ENCODE data around the gene ERFE. TPM values are rescaled to one million over a fixed set of nuclear protein-coding genes. Genes with fewer than 3 reads are reported as not detected.

Gene ERFE
- total and polyA plus RNA-seq, 9 of the 15 experiments (the other 6 are each of a cell fraction or from before 2014, with no cell fraction given), result 0.55 to 8.2 (median 3.7) TPM

GRCh38 chr2:238202326-238203093 lies 43.7 kb downstream of the ERFE start:
- ATAC-seq, result no peak
- BruUV-seq (replicated peaks), result TSS peak; percentile 41
- H4K20me1 ChIP-seq (replicated peaks; ENCODE audit: control insufficient read depth, insufficient read depth, low read length), result 0 out of 2 replicates have a peak, but pooled peaks cover 17% of the 10 kb centered on the region
- H3K27ac ChIP-seq (ENCODE audit: extremely low read depth, low read depth, low read length), result peak overlapping the region; percentile 78
- H3K4me2 ChIP-seq (ENCODE audit: insufficient read depth, low read length), result peak overlapping the region; percentile 76
- intact Hi-C loops (cut with micrococcal nuclease), result no loop called here
- 3% methylated on average over 25 of the region's 27 CpGs for WGBS (ENCODE audit: insufficient coverage, low coverage, missing lambda C conversion rate)
- H3K9ac ChIP-seq (ENCODE audit: insufficient read depth in 1 of 2, low read depth in 2 of 2, low read length in 2 of 2), result peak overlapping the region; percentile 64 to 92
- peak overlapping the region; percentile 79 for H3K4me3 ChIP-seq
- H3K4me1 ChIP-seq (replicated peaks in 1 of 2; ENCODE audit: control insufficient read depth in 2 of 2, insufficient read depth in 2 of 2, low read length in 2 of 2), result peaks cover 12 to 17% of the 10 kb centered on the region in 2 experiments; a peak in 4 of 5 replicates
- FAIRE-seq, result peak; percentile 51
- ChIA-PET CTCF (ENCODE audit: low intra/inter-chr PET ratio) (no interaction called here), POLR2A (interaction anchor here (0.7 to 1.4 kb wide), 6 partner anchors 10 to 34 kb away, joined by 3 to 6 read pairs (median 4); no protein-coding TSS in a partner anchor)
- in situ Hi-C loops (cut with MboI), result no loop called here
- 0 out of 3 replicates have a peak, but pooled peaks cover 3% of the 10 kb centered on the region for H3K36me3 ChIP-seq (ENCODE audit: control insufficient read depth, insufficient read depth, low read length)
- no peaks in the 10 kb centered on the region for H3K9me1 ChIP-seq (ENCODE audit: control insufficient read depth, insufficient read depth, low read length)
- H3K9me3 ChIP-seq (replicated peaks; ENCODE audit: control insufficient read depth, insufficient read depth, low read depth, low read length), result peaks cover 3% of the 10 kb centered on the region; the same call in 1 of the 2 replicates
- no peaks in the 10 kb centered on the region for H3K27me3 ChIP-seq (ENCODE audit: control insufficient read depth in 2 of 2, insufficient read depth in 2 of 2, low read length in 2 of 2)
- TF ChIP-seq PRDM10 (IDR thresholded peaks at IDR 0.05; ENCODE audit: partially characterized antibody), result peak; percentile 48
- TF ChIP-seq ZFX (CRISPR knock-in tag; IDR thresholded peaks at IDR 0.05), result peak; percentile 13; the same call in 1 of the 2 replicates
- TF ChIP-seq, protein P1, sequence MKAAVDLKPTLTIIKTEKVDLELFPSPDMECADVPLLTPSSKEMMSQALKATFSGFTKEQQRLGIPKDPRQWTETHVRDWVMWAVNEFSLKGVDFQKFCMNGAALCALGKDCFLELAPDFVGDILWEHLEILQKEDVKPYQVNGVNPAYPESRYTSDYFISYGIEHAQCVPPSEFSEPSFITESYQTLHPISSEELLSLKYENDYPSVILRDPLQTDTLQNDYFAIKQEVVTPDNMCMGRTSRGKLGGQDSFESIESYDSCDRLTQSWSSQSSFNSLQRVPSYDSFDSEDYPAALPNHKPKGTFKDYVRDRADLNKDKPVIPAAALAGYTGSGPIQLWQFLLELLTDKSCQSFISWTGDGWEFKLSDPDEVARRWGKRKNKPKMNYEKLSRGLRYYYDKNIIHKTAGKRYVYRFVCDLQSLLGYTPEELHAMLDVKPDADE (conservative IDR thresholded peaks at IDR 0.05; ENCODE audit: control insufficient read depth, low read depth, low read length), result 0 out of 2 replicates have a peak, but pooled peaks have one; percentile 17
- TF ChIP-seq, protein P2, sequence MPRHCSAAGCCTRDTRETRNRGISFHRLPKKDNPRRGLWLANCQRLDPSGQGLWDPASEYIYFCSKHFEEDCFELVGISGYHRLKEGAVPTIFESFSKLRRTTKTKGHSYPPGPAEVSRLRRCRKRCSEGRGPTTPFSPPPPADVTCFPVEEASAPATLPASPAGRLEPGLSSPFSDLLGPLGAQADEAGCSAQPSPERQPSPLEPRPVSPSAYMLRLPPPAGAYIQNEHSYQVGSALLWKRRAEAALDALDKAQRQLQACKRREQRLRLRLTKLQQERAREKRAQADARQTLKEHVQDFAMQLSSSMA (CRISPR knock-in tag; IDR thresholded peaks at IDR 0.05), result no peak
- H2AFZ ChIP-seq (ENCODE audit: low read depth, low read length), result no peak overlapping the region
- peak in 2 of 4 experiments; percentile 19 for DNase-seq (ENCODE audit: extremely low read depth in 1 of 4, low spot score in 3 of 4)
- peaks cover 60% of the 10 kb centered on the region for H3K79me2 ChIP-seq (ENCODE audit: control insufficient read depth, insufficient read depth, low read length)

Data from K562 (cell line).